HG02610 (cell line): ENCODE measurements around the gene NUP54.

ENCODE experiments used
- ATAC-seq: cut with Tn5 transposase; IDR thresholded peaks from one replicate; pipeline ENCODE4 v1.9.1; 2021; ENCODE audit warnings: mild to moderate bottlenecking, moderate library complexity; ENCODE audit not compliant: unreplicated experiment

Gene NUP54

GRCh38 chr4:76148142-76148865 is at the start of gene NUP54:
Gene NUP54 (minus strand): TSS chr4:76148397. CDS start chr4:76148374, 23 bp downstream.
- peak; percentile 99 for ATAC-seq

DNA sequence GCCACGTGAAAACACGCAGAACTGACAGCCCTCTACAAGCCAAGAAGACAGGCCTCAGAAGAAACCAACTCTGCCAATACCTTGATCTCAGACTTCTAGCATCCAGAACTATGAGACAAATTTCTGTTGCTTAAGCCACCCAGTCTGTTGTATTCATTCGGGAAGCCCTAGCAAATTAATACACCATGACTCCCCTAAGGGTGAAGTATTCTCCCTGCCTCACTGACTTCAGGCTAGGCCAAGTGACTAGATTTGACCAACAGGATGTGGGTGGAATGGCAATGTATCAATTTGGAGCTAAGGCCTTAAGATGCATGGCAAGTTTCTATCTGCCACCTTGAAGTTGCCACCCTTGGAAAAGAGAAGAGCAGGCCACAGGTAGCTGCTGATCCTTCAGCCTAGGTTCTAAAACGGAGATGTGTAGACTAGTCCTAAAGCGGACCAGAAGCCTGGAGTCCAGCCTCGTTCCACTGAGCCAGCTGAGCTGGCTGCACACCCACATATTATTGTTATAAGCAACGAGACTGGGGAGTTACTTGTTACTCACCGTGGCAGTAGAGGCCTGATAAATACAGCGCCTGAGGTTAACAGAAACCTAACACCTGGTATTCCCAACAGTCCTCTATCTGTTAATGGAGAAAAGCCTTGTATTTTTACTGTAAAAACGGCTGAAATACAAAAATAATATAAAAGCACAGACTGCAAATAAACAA is 49.0 kb upstream of the NUP54 start:
- no peak for ATAC-seq

- no peak for ATAC-seq
These were observed 48.2 kb upstream of the NUP54 start for GRCh38 chr4:76196376-76196775.

DNA sequence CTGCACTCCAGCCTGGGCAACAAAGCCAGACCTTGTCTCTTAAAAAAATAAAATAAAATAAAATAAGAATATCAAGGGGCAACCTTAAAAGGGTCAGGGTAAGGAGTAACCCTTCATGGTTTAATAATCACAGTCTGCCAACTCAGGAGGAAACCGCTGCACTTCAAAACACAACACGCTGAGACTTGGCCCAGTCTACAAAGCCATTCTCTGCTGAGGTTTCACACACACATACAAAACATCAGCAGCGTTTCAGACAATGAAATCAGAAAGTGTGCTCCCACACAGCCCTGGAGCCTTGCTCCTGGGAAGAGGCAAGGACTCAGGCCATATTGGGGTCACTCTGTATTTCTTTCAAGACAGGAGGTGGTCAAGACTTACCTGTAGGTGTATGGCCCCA is 47.1 kb upstream of the NUP54 start:
- ATAC-seq, result no peak

- no peak for ATAC-seq
These were observed 46.1 kb upstream of the NUP54 start for GRCh38 chr4:76194325-76194724.

- no peak for ATAC-seq
These were observed 44.0 kb upstream of the NUP54 start for GRCh38 chr4:76192236-76192635.

DNA sequence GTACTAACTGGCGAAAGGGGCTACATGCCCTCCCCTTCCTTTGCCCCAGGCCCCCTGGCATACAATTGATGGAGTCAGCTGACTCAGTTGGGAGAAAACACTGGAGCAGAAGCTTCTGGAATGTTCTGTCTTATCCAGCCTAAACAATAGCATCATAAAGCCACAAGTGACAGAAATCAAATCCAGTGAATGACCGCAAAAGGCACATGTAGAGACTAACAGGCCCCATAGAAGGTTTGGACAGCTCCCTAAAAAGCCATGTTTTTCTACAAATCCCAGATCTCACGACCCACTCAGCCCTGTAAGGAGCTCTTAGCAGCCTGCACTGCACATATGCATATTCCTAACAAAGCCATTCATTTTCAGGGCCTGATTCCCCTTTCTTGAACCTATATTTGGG is 40.4 kb upstream of the NUP54 start:
- no peak for ATAC-seq

DNA sequence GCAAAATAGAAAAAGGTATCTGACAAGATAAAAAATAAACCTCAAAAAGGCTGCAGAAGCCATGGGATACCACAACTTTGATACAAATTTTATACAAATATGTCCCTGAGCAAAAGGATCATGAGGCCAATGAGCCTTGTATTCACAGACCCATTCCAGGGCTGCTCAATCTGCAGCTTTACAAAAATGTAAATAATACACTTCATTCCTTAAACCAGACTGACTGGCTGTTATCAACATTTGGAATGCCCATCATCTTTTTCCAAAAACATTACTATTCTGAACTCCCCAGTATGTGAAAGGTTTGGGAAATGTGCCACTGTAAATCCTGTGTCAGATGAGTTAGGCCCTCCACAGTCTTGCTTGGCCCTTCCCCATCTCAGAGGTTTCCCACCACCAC is 40.0 kb upstream of the NUP54 start:
- no peak for ATAC-seq

- ATAC-seq, result no peak
These were observed 39.0 kb upstream of the NUP54 start for GRCh38 chr4:76187152-76187551.

DNA sequence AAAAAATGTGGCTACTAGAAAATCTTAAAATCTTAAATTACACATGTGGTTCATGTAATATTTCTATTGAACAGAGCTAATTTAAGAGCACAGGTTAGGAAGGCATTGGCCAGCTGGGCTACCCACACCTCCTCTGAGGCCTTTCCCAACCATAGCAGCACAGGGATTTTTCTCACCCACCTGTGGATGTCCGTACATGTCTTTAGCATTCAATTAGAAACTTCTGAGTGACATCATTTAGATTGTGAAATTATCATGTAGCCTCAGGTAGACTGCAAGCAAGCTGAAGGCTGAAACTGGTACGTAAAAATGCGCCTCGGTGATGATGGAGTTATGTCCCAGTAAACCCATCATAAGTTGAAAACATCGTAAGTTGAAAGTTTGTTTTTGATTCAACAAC is 34.3 kb upstream of the NUP54 start:
- no peak for ATAC-seq

DNA sequence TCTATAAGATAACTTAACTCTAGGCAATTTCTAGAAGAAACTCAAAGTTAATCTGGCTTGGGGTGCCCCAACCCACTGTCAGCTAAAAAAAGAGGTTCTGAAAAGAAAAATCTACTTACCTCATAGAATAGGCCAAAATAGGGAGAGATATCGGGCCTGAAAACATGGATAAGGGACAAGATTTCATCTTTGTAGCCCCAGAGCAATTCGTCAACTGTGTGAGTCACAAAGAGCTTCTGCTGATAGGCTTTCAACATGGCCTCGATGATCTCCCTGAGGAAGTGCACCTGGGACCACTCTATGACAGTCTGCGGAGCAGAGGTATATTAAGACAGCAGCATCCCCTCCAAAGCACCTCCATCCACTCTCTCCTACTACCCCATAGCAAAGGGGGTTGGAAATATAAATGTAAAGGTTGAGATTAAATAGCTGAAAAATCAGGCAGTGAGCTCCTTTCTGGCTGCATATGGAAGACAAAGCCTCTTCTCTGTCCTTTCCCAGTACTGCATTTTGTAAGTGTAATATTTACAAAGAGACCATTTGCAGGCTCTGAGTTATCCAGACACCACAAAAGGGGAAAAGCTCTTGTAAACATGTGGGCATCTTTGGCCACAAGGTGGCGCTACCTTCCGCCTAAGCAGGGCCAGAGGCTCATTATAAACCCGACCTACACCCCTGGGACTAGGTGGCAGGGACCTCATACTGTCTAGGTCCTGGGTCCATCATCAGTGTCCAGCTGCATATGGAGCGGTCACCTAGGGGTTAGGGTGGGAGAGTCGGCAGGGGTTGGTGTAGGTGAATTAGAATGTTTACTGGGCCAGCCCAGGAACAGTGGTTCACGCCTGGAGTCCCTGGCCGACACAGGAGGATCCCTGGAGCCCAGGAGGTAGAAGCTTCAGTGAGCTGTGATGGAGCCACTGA is 31.5 kb upstream of the NUP54 start:
- peak; percentile 77 for ATAC-seq

DNA sequence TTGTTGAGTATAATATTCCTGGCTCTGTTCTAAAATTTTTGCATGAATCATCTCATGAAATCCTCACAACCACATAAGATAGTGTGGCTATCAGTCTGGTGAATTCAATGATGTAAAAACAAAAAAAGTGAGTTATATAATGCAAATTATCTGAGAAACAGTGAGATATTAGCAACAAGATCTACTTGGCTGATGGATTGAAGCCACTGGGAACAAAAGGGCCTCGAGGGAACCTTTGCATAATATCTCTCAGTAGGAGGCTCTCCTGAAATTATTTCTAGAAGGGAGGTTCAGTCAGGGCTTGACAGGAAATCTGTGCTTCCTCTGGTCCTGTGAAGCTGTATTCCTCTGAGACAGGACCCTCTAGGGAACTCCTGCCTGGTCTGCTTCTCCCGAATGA is 30.1 kb upstream of the NUP54 start:
- ATAC-seq, result no peak

- no peak for ATAC-seq
These were observed 29.5 kb upstream of the NUP54 start for GRCh38 chr4:76177709-76178108.

DNA sequence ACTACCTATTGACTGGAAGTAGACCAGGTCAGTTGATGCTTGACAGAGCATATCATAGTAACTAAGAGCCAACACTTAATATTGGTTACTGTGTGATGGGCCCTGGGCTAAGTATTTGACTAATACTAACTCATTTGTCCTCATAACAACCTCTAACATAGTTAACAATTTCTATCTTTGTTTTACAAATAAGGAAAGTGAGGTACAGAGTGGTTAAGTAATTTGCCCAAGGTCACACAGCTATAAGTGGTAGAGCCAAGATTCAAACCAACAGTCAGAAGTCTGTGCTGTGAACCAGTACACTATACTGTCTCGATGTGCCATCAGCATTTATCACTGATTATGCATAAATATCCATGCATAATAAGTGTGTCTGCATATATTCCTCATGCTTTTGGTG is 27.1 kb upstream of the NUP54 start:
- no peak for ATAC-seq

DNA sequence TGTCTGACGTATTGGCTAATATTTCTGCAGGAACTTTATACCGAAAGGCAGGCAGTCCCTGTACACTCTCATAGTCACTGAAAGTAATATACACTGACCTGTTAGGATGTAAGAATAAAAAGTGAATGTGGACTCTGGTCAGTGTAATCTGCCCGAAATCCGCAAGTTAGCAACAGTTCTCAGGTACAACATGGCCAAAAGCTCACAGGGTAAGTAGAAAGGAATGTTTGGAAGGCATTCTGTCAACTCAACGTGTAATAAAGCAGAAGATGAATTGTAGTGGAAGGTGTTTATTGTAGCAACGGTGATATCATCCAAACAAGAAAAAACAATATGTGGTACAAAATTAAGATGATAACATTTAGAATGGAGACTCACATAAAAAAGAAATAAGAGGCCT is 26.0 kb upstream of the NUP54 start:
- ATAC-seq, result no peak

GRCh38 chr4:76168688-76169087 is 20.5 kb upstream of the NUP54 start:
- no peak for ATAC-seq

GRCh38 chr4:76166480-76166879 is 18.3 kb upstream of the NUP54 start:
- no peak for ATAC-seq

DNA sequence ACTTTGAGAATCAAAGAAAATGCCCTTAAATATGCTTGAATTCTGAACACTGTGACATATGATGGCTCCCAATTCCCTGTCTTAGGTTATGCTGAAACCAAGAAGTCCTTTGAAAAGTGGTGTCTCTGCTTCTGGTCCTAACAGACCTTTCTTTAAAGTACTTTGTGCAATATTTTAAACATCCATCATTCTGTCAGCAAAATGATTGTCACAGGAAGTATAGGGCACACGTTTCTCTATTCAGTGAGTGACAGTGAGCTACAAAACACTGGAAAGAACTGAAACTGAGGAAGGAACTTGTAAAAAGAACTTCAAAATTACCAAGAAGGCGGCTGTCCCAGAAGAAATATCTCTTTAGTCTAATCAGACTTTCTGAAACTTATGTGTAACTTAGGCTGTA is 12.2 kb upstream of the NUP54 start:
- no peak for ATAC-seq

- no peak for ATAC-seq
These were observed 8.4 kb upstream of the NUP54 start for GRCh38 chr4:76156635-76157034.

- no peak for ATAC-seq
These were observed 7.8 kb upstream of the NUP54 start for GRCh38 chr4:76155979-76156378.

DNA sequence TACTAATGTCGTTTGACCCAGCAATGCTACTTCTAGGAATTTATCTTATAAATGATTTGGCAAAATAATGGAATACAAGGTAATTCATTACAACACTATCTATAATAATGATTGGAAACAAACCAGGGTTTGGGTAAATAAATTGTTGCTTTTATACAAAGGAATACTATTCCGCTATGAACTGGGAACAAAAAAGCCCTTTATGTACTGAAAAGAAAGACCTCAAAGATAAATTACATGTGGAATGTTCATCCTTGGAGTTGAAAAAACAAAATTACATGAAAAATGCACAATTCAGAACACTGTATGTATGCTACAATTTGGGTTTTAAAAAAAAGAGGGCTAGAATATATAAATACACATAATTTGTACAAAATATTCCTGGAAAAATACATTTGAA is 5.2 kb upstream of the NUP54 start:
- no peak for ATAC-seq
